HEK293 (cell line): Measurements from ENCODE around the gene TJP3.

Experiments used
- CTCF ChIA-PET: fragments of 350-600 bp; formaldehyde crosslinking; extraction: SDS; loops from one replicate; lab custom pipeline; 2021; ENCODE audit warnings: antibody characterized with exemption; lab: Yijun Ruan, JAX
- POLR2A ChIA-PET: fragments of 300-600 bp; formaldehyde crosslinking; extraction: SDS; loops from one replicate; lab custom pipeline; 2020; ENCODE audit warnings: antibody characterized with exemption, inconsistent platforms; lab: Yijun Ruan, JAX
- H3K27ac ChIP-seq: fragments of 200-500 bp; sonication (Bioruptor generic); 2 replicates; pipeline ENCODE4 v1.5.1; 2014; ENCODE audit warnings: low read depth, low read length, control low read depth, inconsistent platforms; ENCODE audit errors: extremely low read depth
- H3K36me3 ChIP-seq, 2 experiments: fragments of 200-500 bp in 1 of 2; sonication (Bioruptor generic) in 1 of 2; 1 replicate in 1 of 2; 2 replicates in 1 of 2; pipeline ENCODE4 v1.5.1; 2014 to 2017; ENCODE audit warnings: inconsistent platforms in 2 of 2, low read length in 2 of 2; ENCODE audit not compliant: control insufficient read depth in 2 of 2, insufficient read depth in 1 of 2
- H3K4me1 ChIP-seq: fragments of 200-500 bp; sonication (Bioruptor generic); 2 replicates; pipeline ENCODE4 v1.5.1; 2014; ENCODE audit warnings: mild to moderate bottlenecking, low read length, inconsistent platforms; ENCODE audit not compliant: control insufficient read depth, insufficient read depth
- H3K4me3 ChIP-seq: 2 replicates; pipeline ENCODE4 v1.5.1; 2011; ENCODE audit warnings: low read depth, mild to moderate bottlenecking, control low read depth, low read length, moderate library complexity
- H3K9me3 ChIP-seq: fragments of 200-500 bp; sonication (Bioruptor generic); 2 replicates; pipeline ENCODE4 v1.5.1; 2014; ENCODE audit warnings: low read depth, low read length, inconsistent platforms; ENCODE audit not compliant: control insufficient read depth, insufficient read depth
- ATF2 ChIP-seq: fragments of 450-650 bp; formaldehyde crosslinking; IDR thresholded peaks from 2 replicates; pipeline ENCODE4 v1.5.1; 2016; ENCODE audit warnings: missing biosample characterization, missing genetic modification characterization, low read depth
- FEZF1 ChIP-seq: fragments of 450-650 bp; formaldehyde crosslinking; IDR thresholded peaks from 2 replicates; pipeline ENCODE4 v1.5.1; 2016; ENCODE audit warnings: missing biosample characterization, missing genetic modification characterization
- GLIS1 ChIP-seq: fragments of 450-650 bp; formaldehyde crosslinking; IDR thresholded peaks from 2 replicates; pipeline ENCODE4 v1.5.1; 2016; ENCODE audit warnings: missing biosample characterization, missing genetic modification characterization
- GLIS2 ChIP-seq: fragments of 450-650 bp; formaldehyde crosslinking; IDR thresholded peaks from 2 replicates; pipeline ENCODE4 v1.5.1; 2016; ENCODE audit warnings: missing biosample characterization, missing genetic modification characterization
- HIC1 ChIP-seq: fragments of 450-650 bp; formaldehyde crosslinking; IDR thresholded peaks from 2 replicates; pipeline ENCODE4 v1.5.1; 2016; ENCODE audit warnings: missing biosample characterization, missing genetic modification characterization
- KLF17 ChIP-seq: fragments of 450-650 bp; formaldehyde crosslinking; IDR thresholded peaks from 2 replicates; pipeline ENCODE4 v1.5.1; 2016; ENCODE audit warnings: missing biosample characterization, missing genetic modification characterization
- KLF8 ChIP-seq: fragments of 450-650 bp; formaldehyde crosslinking; IDR thresholded peaks from 2 replicates; pipeline ENCODE4 v1.5.1; 2016; ENCODE audit warnings: missing biosample characterization, missing genetic modification characterization
- MEIS1 ChIP-seq: sonication (generic); formaldehyde crosslinking; IDR thresholded peaks from 2 replicates; pipeline ENCODE4 v1.8.1; 2022; ENCODE audit warnings: missing genetic modification reagents, mild to moderate bottlenecking, borderline replicate concordance
- SETDB1 ChIP-seq: IDR thresholded peaks from one replicate; pipeline ENCODE4 v1.6.1; 2017; ENCODE audit warnings: mild to moderate bottlenecking, low read length, moderate library complexity, mixed read lengths; ENCODE audit not compliant: insufficient read length
- ZBTB17 ChIP-seq: fragments of 450-650 bp; formaldehyde crosslinking; IDR thresholded peaks from 2 replicates; pipeline ENCODE4 v1.5.1; 2016; ENCODE audit warnings: missing biosample characterization, missing genetic modification characterization
- ZBTB20 ChIP-seq: fragments of 450-650 bp; formaldehyde crosslinking; IDR thresholded peaks from 2 replicates; pipeline ENCODE4 v1.5.1; 2016; ENCODE audit warnings: missing biosample characterization, missing genetic modification characterization
- ZFP3 ChIP-seq: fragments of 450-650 bp; formaldehyde crosslinking; IDR thresholded peaks from 2 replicates; pipeline ENCODE4 v1.5.1; 2016; ENCODE audit warnings: low read depth, missing biosample characterization, missing genetic modification characterization
- ZIC2 ChIP-seq: fragments of 450-650 bp; formaldehyde crosslinking; IDR thresholded peaks from 2 replicates; pipeline ENCODE4 v1.5.1; 2016; ENCODE audit warnings: missing biosample characterization, missing genetic modification characterization
- ZNF223 ChIP-seq: fragments of 450-650 bp; formaldehyde crosslinking; IDR thresholded peaks from 2 replicates; pipeline ENCODE4 v1.5.1; 2016; ENCODE audit warnings: missing biosample characterization, missing genetic modification characterization
- ZNF239 ChIP-seq: fragments of 450-650 bp; formaldehyde crosslinking; IDR thresholded peaks from 2 replicates; pipeline ENCODE4 v1.5.1; 2016; ENCODE audit warnings: missing biosample characterization, missing genetic modification characterization
- ZNF24 ChIP-seq: fragments of 450-650 bp; formaldehyde crosslinking; IDR thresholded peaks from 2 replicates; pipeline ENCODE4 v1.5.1; 2016; ENCODE audit warnings: missing biosample characterization, missing genetic modification characterization
- ZNF266 ChIP-seq: fragments of 450-650 bp; formaldehyde crosslinking; IDR thresholded peaks from 2 replicates; pipeline ENCODE4 v1.5.1; 2016; ENCODE audit warnings: missing biosample characterization, missing genetic modification characterization, low read depth
- ZNF280D ChIP-seq: fragments of 450-650 bp; formaldehyde crosslinking; IDR thresholded peaks from 2 replicates; pipeline ENCODE4 v1.5.1; 2016; ENCODE audit warnings: missing biosample characterization, missing genetic modification characterization
- ZNF324 ChIP-seq: fragments of 450-650 bp; formaldehyde crosslinking; IDR thresholded peaks from 2 replicates; pipeline ENCODE4 v1.5.1; 2016; ENCODE audit warnings: missing biosample characterization, missing genetic modification characterization
- ZNF404 ChIP-seq: fragments of 450-650 bp; formaldehyde crosslinking; IDR thresholded peaks from 2 replicates; pipeline ENCODE4 v1.5.1; 2017; ENCODE audit warnings: missing biosample characterization, missing genetic modification characterization
- ZNF48 ChIP-seq: fragments of 450-650 bp; formaldehyde crosslinking; IDR thresholded peaks from 2 replicates; pipeline ENCODE4 v1.5.1; 2016; ENCODE audit warnings: missing biosample characterization, missing genetic modification characterization
- ZNF555 ChIP-seq: fragments of 450-650 bp; formaldehyde crosslinking; conservative IDR thresholded peaks from 2 replicates; pipeline ENCODE4 v1.5.1; 2017; ENCODE audit warnings: missing biosample characterization, mild to moderate bottlenecking, missing genetic modification characterization, inconsistent platforms
- ZNF571 ChIP-seq: fragments of 450-650 bp; formaldehyde crosslinking; IDR thresholded peaks from 2 replicates; pipeline ENCODE4 v1.5.0; 2017; ENCODE audit warnings: missing biosample characterization, missing genetic modification characterization
- ZNF596 ChIP-seq: fragments of 450-650 bp; IDR thresholded peaks from 2 replicates; pipeline ENCODE4 v1.5.0; 2018; ENCODE audit warnings: missing biosample characterization, mild to moderate bottlenecking, missing genetic modification characterization, moderate library complexity
- ZNF645 ChIP-seq: fragments of 450-650 bp; formaldehyde crosslinking; IDR thresholded peaks from 2 replicates; pipeline ENCODE4; 2016; ENCODE audit warnings: missing biosample characterization, missing genetic modification characterization
- ZNF654 ChIP-seq: fragments of 450-650 bp; formaldehyde crosslinking; IDR thresholded peaks from 2 replicates; pipeline ENCODE4 v1.5.1; 2016; ENCODE audit warnings: low read depth, missing biosample characterization, missing genetic modification characterization
- ZNF664 ChIP-seq: fragments of 450-650 bp; formaldehyde crosslinking; IDR thresholded peaks from 2 replicates; pipeline ENCODE4 v1.5.1; 2016; ENCODE audit warnings: missing biosample characterization, missing genetic modification characterization
- ZNF670 ChIP-seq: fragments of 450-650 bp; formaldehyde crosslinking; IDR thresholded peaks from 2 replicates; pipeline ENCODE4 v1.5.1; 2016; ENCODE audit warnings: missing biosample characterization, missing genetic modification characterization, low read depth
- ZNF707 ChIP-seq: fragments of 450-650 bp; formaldehyde crosslinking; IDR thresholded peaks from 2 replicates; pipeline ENCODE4 v1.5.1; 2016; ENCODE audit warnings: missing biosample characterization, missing genetic modification characterization
- ZNF76 ChIP-seq: fragments of 450-650 bp; formaldehyde crosslinking; IDR thresholded peaks from 2 replicates; pipeline ENCODE4; 2016; ENCODE audit warnings: low read depth, missing biosample characterization, missing genetic modification characterization, borderline replicate concordance
- ZNF792 ChIP-seq: fragments of 450-650 bp; formaldehyde crosslinking; IDR thresholded peaks from 2 replicates; pipeline ENCODE4 v1.5.1; 2016; ENCODE audit warnings: missing biosample characterization, missing genetic modification characterization

The TJP3 gene

GRCh38 chr19:3781603-3782002 lies 73.4 kb downstream of the TJP3 start (continued):
- TF ChIP-seq HIC1: no peak
- TF ChIP-seq ZNF664 (tag by site-specific recombination): no peak
- no peak for TF ChIP-seq ZNF266 (tag by site-specific recombination)
- TF ChIP-seq ZNF645 (tag by site-specific recombination): no peak
- TF ChIP-seq ZNF223 (tag by site-specific recombination): no peak
- no peak for TF ChIP-seq ZNF48 (tag by site-specific recombination)
- no peak for TF ChIP-seq ZIC2
- no peak for TF ChIP-seq ZNF324 (tag by site-specific recombination)
- TF ChIP-seq ZNF654 (tag by site-specific recombination): no peak
- TF ChIP-seq ZBTB17: no peak
- TF ChIP-seq ZNF707 (tag by site-specific recombination): peak; percentile 99
- no peak for TF ChIP-seq ZBTB20
- no peak for TF ChIP-seq ZNF76 (tag by site-specific recombination)
- TF ChIP-seq KLF17 (tag by site-specific recombination): no peak
- no peak for TF ChIP-seq ZNF571
- TF ChIP-seq ZNF24 (tag by site-specific recombination): no peak
- TF ChIP-seq SETDB1: peak; percentile 19
- TF ChIP-seq MEIS1: no peak

GRCh38 chr19:3782330-3782729 lies 74.1 kb downstream of the TJP3 start:
- CTCF ChIA-PET: interaction anchor here (0.7 kb wide), 1 partner anchor 622 kb away, joined by 3 read pairs; no protein-coding TSS in a partner anchor
- POLR2A ChIA-PET: no interaction called here

More at GRCh38 chr19:3782330-3782729, 74.1 kb downstream of the TJP3 start:
- no peaks in the 10 kb centered on the region for H3K4me1 ChIP-seq
- no peaks in the 10 kb centered on the region for H3K36me3 ChIP-seq
- no peak overlapping the region for H3K27ac ChIP-seq
- TF ChIP-seq ZNF596 (tag by site-specific recombination) (no peak), ZNF239 (tag by site-specific recombination) (no peak), ZNF555 (no peak), GLIS1 (tag by site-specific recombination) (no peak), ATF2 (no peak), ZNF792 (tag by site-specific recombination) (no peak), ZNF280D (0 out of 2 replicates have a peak, but pooled peaks have one; percentile 17), KLF8 (tag by site-specific recombination) (peak; percentile 17; the same call in 1 of the 2 replicates), ZNF404 (tag by site-specific recombination) (no peak), GLIS2 (tag by site-specific recombination) (no peak), ZNF670 (tag by site-specific recombination) (no peak), FEZF1 (tag by site-specific recombination) (no peak), ZFP3 (tag by site-specific recombination) (no peak)
- no peak overlapping the region for H3K4me3 ChIP-seq
- no peaks in the 10 kb centered on the region for H3K9me3 ChIP-seq
